Activated gamma-delta T cell treated with Interleukin-2 at 50 U/mL for 16 hours (primary cell): ENCODE results near the gene PCDHGC5.

Experiments
- DNase-seq: peaks from one replicate; pipeline ENCODE4 v3.0.0-alpha.2; 2020

The PCDHGC5 gene

GRCh38 chr5:141488591-141489561 lies at the start of gene PCDHGC5:
PCDHGC5 (plus strand) TSS chr5:141489081; CDS start chr5:141489241, 160 bp downstream.
- no peak for DNase-seq

DNA sequence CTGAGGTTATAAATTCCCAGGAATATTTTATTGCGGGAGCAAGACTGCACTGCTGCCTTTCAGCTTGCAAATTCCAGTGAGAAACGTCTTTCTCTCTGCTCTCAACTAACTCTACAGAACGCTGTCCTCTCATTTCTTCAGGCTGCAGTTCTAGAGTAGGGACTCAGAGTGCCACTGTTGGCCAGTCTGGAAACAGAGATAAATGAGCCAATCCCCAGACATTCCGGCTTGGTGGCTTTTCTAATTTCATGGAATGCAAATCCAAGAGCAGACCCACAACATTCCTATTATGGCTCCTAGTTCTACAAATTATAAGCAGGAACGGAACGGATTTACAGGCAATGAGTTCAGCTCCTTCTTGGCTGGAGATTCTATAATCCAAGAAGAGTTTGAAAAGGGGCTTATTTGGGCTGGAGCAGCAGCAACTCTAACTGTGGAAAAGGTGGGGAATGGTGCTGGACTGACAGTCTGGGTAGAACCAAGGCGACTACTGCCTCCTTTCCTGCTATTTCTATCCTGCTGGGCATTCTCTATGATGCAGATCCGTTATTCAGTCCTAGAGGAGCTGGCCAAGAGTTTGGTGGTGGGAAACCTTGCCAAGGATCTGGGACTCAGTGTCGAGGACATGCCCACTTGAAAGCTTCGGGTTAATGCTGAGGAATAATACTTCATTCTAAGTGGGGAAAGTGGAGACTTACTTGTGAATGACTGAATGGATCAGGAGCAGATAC lies 49.3 kb upstream of the PCDHGC5 start:
- DNase-seq: no peak

GRCh38 chr5:141440341-141440740 lies 48.5 kb upstream of the PCDHGC5 start:
- no peak for DNase-seq

- no peak for DNase-seq
These were observed 47.2 kb upstream of the PCDHGC5 start for GRCh38 chr5:141441571-141442170.

GRCh38 chr5:141465351-141465750 lies 23.5 kb upstream of the PCDHGC5 start:
- DNase-seq: no peak

GRCh38 chr5:141475625-141476131 lies 13.2 kb upstream of the PCDHGC5 start, which contains the start of gene PCDHGC3:
PCDHGC3 (plus strand) TSS chr5:141475966; CDS start chr5:141476117, 151 bp downstream.
- no peak for DNase-seq

DNA sequence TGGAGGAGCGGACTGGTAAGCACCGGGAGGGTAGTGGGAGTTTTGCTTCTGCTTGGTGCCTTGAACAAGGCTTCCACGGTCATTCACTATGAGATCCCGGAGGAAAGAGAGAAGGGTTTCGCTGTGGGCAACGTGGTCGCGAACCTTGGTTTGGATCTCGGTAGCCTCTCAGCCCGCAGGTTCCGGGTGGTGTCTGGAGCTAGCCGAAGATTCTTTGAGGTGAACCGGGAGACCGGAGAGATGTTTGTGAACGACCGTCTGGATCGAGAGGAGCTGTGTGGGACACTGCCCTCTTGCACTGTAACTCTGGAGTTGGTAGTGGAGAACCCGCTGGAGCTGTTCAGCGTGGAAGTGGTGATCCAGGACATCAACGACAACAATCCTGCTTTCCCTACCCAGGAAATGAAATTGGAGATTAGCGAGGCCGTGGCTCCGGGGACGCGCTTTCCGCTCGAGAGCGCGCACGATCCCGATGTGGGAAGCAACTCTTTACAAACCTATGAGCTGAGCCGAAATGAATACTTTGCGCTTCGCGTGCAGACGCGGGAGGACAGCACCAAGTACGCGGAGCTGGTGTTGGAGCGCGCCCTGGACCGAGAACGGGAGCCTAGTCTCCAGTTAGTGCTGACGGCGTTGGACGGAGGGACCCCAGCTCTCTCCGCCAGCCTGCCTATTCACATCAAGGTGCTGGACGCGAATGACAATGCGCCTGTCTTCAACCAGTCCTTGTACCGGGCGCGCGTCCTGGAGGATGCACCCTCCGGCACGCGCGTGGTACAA lies 12.6 kb upstream of the PCDHGC5 start:
- DNase-seq: no peak

GRCh38 chr5:141477044-141477575 lies 11.8 kb upstream of the PCDHGC5 start:
- DNase-seq: no peak

GRCh38 chr5:141477815-141478214 lies 11.1 kb upstream of the PCDHGC5 start:
- DNase-seq: no peak

DNA sequence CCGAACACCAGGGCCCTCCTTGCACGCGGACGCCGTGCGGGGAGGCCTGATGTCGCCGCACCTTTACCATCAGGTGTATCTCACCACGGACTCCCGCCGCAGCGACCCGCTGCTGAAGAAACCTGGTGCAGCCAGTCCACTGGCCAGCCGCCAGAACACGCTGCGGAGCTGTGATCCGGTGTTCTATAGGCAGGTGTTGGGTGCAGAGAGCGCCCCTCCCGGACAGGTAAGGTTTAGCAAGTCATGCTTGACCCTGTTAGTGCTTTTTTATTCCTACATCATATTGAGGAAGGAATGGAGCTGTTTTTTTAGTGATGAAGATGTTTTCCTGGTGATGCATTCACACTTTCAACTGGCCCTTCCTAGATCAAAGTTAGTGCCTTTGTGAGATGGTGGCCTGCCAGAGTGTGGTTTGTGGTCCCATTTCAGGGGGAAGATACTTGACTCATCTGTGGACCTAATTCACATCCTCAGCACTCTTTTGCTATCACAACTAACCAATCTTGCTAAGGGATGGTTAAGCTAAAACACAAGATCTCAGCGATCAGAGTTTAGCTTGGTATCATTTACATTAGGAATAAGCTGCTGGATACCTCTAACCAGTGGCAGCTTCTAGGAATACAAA lies 10.4 kb upstream of the PCDHGC5 start:
- no peak for DNase-seq

DNA sequence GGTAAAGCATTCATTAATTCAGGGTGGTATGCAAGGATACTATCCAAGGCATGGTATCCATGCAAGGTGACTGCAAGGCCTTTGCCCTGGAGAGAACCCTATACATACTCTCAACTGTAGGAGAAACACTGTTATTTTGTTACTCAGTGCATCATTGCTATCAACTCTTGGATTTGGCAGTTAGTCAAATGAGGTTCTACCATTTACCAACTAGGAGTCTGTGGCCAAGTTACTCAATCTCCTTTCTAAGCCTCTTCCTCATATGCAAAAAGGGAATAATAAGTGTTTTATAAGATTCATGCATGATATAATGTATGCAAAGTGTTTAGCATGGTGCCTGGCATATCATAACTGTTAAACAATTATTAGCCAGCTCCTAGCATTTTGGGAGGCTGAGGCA lies 9.1 kb upstream of the PCDHGC5 start:
- no peak for DNase-seq

- DNase-seq: no peak
These were observed 5.0 kb upstream of the PCDHGC5 start for GRCh38 chr5:141483902-141484301.

DNA sequence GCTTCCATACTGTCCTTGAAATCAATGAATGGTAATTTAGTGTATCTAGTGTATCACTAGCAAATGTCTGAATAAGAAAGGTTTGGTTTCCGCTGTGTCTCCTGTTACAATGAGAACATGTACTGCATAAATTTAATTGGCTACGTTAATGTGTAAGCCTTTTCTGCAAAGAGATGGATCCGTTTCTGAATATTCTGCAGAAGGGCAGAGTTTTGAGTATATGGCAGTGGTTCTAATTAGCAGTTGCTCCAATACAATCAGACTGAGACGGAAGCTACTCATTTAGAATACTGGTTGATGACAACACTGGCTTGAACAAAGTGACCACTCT lies 4.6 kb upstream of the PCDHGC5 start:
- no peak for DNase-seq

- DNase-seq: no peak
These were observed 4.1 kb upstream of the PCDHGC5 start, which contains the start of gene PCDHGC4 for GRCh38 chr5:141484641-141485311. PCDHGC4 (plus strand) TSS chr5:141485030; CDS start chr5:141485174, 144 bp downstream.

- no peak for DNase-seq
These were observed 3.4 kb upstream of the PCDHGC5 start for GRCh38 chr5:141485321-141486055.

DNA sequence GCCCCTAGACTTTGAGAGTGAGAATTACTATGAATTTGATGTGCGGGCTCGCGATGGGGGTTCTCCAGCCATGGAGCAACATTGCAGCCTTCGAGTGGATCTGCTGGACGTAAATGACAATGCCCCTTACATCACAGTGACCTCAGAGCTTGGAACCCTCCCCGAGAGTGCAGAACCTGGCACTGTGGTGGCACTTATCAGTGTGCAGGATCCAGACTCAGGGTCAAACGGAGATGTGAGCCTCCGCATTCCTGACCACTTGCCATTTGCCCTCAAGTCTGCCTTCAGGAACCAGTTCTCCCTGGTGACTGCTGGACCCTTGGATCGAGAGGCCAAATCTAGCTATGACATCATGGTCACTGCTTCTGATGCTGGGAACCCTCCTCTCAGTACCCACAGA lies 2.8 kb upstream of the PCDHGC5 start:
- no peak for DNase-seq

DNA sequence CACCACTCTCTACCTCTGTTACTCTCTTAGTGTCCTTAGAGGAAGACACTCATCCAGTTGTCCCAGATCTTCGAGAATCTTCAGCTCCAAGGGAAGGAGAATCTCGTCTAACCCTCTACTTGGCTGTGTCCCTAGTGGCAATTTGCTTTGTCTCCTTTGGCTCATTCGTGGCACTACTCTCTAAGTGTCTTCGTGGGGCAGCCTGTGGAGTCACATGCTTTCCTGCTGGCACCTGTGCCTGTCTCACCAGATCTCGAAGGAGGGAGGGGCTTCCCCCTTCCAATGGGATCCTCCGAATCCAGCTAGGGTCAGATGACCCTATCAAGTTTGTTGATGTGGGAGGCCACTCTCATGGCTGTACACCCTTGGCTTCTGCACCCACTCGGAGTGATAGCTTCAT lies 1.8 kb upstream of the PCDHGC5 start:
- no peak for DNase-seq

GRCh38 chr5:141489841-141490240 lies 960 bp downstream of the PCDHGC5 start:
- no peak for DNase-seq

DNA sequence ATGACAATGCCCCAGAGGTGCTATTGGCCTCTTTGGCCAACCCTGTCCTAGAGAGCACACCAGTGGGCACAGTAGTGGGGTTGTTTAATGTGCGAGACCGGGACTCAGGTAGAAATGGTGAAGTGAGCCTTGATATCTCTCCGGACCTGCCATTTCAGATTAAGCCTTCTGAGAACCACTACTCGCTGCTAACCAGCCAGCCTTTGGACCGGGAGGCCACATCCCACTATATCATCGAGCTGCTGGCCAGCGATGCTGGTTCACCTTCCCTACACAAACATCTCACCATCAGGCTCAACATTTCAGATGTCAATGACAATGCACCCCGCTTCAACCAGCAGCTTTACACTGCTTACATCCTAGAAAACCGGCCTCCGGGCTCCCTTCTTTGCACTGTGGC lies 1.4 kb downstream of the PCDHGC5 start:
- no peak for DNase-seq

DNA sequence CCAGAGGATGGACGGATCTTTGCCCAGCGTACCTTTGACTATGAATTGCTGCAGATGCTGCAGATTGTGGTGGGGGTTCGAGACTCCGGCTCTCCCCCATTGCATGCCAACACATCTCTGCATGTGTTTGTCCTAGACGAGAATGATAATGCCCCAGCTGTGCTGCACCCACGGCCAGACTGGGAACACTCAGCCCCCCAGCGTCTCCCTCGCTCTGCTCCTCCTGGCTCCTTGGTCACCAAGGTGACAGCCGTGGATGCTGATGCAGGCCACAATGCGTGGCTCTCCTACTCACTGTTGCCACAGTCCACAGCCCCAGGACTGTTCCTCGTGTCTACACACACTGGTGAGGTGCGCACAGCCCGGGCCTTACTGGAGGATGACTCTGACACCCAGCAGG lies 1.9 kb downstream of the PCDHGC5 start:
- DNase-seq: no peak
